Cardiac muscle cell (in vitro differentiated cells and primary cell): Measurements from ENCODE around the gene ECEL1. TPM values are rescaled to one million over a fixed set of nuclear protein-coding genes. Genes with fewer than 3 reads are reported as not detected.

ENCODE experiments used
- DNase-seq, 2 donors: peaks; one replicate each; pipeline versions ENCODE4 v3.0.0 to v3.0.0-alpha.2; 2010 to 2017; ENCODE audit warnings: low read depth in 1 of 2, low spot score in 1 of 2
- H3K27ac ChIP-seq: fragments of 200-600 bp; sonication (generic); 2 replicates; pipeline ENCODE4 v1.5.1; 2016
- H3K27me3 ChIP-seq: fragments of 200-600 bp; sonication (generic); 2 replicates; pipeline ENCODE4 v1.6.0; 2016; ENCODE audit warnings: control low read depth
- H3K36me3 ChIP-seq: fragments of 200-600 bp; sonication (generic); 2 replicates; pipeline ENCODE4 v1.5.1; 2016; ENCODE audit warnings: control low read depth
- H3K4me1 ChIP-seq: fragments of 200-600 bp; sonication (generic); 2 replicates; pipeline ENCODE4 v1.8.1; 2017; ENCODE audit warnings: low read depth, mild to moderate bottlenecking, mixed run types
- H3K4me3 ChIP-seq: fragments of 200-600 bp; sonication (generic); 2 replicates; pipeline ENCODE4 v1.5.1; 2016; ENCODE audit warnings: mild to moderate bottlenecking
- H3K9me3 ChIP-seq: fragments of 200-600 bp; sonication (generic); 2 replicates; pipeline ENCODE4 v1.5.1; 2017; ENCODE audit warnings: low read depth, mild to moderate bottlenecking, control low read depth
- polyA plus RNA-seq: library from polyadenylated mRNA; unstranded; fragments of >200 nt; fragmentation: Nextera tagmentation; extraction: Ambion mirVana; gene quantifications from 2 replicates; pipeline ENCODE4 v1.2.1, GENCODE V29; 2016
- total RNA-seq: library from RNA; depleted of rRNA; stranded (reverse); fragments of >200 nt; gene quantifications from 2 replicates; pipeline ENCODE4 v1.2.3, GENCODE V29; 2016
- TF ChIP-seq, protein P1 (sequence below): IDR thresholded peaks from 2 replicates; pipeline ENCODE4 v1.5.1; 2012; ENCODE audit warnings: low read depth, mild to moderate bottlenecking, low read length

ECEL1 gene
- total and polyA plus RNA-seq, 2 experiments from 2014 or later, result 0.70 to 2.3 TPM

DNA sequence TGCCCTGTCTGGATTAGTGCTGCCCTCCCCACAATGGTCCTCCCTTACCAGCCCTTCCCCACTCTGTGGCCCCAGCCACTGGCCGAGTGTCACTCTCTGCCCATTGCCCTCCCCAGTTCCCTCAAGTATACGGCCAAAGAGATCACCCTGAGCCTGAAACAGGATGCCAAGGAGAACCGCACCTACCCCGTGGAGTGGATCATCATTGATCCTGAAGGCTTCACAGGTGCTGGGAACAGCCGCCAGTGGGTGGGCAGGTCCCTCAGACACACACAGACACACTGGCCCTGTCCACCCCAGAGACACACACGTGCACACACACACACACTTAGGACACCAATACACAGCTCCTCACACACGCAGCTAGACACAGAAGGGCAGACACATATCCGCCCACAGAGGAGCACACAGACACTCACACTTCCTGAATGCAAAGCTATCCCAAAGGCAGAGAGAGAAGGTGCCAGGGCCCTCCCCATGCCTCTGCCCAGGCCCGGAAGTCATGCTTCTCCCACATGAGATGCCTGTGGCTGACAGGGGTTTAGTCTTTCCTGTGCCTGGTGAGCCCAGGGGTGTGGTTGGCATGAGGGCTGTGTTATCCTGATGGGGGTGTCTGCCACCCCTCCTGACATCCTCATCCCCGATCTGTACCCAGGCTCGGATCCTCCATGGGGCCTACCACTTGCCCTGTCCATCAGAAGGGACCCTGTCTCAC is 41.3 kb upstream of the ECEL1 start:
- TF ChIP-seq, protein P1, sequence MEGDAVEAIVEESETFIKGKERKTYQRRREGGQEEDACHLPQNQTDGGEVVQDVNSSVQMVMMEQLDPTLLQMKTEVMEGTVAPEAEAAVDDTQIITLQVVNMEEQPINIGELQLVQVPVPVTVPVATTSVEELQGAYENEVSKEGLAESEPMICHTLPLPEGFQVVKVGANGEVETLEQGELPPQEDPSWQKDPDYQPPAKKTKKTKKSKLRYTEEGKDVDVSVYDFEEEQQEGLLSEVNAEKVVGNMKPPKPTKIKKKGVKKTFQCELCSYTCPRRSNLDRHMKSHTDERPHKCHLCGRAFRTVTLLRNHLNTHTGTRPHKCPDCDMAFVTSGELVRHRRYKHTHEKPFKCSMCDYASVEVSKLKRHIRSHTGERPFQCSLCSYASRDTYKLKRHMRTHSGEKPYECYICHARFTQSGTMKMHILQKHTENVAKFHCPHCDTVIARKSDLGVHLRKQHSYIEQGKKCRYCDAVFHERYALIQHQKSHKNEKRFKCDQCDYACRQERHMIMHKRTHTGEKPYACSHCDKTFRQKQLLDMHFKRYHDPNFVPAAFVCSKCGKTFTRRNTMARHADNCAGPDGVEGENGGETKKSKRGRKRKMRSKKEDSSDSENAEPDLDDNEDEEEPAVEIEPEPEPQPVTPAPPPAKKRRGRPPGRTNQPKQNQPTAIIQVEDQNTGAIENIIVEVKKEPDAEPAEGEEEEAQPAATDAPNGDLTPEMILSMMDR, result no peak
- Histone ChIP-seq H3K27ac (no peak overlapping the region), H3K4me1 (peaks cover 2% of the 10 kb centered on the region)

DNA sequence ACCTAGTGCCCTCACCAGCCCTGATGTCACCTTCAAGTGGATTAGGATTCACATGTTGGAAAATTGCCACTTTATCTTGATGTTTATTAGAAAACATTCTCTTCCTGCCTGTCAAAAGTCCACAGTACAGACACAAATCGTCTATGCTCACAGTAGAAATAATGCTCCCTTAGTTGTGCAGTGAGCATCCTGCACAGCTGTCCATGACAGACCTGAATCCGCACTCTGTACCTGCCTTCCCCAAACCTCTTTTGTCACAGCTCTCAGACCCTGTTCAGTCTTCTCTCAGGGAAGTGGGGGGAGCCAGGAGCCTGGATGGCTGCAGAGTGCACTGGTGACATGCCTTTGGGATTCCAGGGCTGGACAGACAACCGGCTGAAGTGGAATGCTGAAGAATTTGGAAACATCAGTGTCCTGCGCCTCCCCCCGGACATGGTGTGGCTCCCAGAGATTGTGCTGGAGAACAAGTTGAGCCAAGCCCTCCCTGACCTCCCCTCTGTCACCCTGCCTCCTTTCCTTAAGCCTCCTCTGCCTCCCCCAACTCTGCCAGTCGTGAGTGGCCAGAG is 40.4 kb upstream of the ECEL1 start:
- no peaks in the 10 kb centered on the region for H3K36me3 ChIP-seq
- TF ChIP-seq, protein P1, result no peak
- no peaks in the 10 kb centered on the region for H3K9me3 ChIP-seq
- DNase-seq, result no peak
- peaks cover 2% of the 10 kb centered on the region for H3K4me1 ChIP-seq
- H3K27ac ChIP-seq, result no peak overlapping the region
- H3K4me3 ChIP-seq, result no peak overlapping the region
- H3K27me3 ChIP-seq, result peaks cover 12% of the 10 kb centered on the region

More for the DNA sequence above, 41.3 kb upstream of the ECEL1 start:
- Histone ChIP-seq H3K27me3 (peaks cover 3% of the 10 kb centered on the region), H3K9me3 (no peaks in the 10 kb centered on the region), H3K36me3 (no peaks in the 10 kb centered on the region), H3K4me3 (no peak overlapping the region)
- no peak for DNase-seq

DNA sequence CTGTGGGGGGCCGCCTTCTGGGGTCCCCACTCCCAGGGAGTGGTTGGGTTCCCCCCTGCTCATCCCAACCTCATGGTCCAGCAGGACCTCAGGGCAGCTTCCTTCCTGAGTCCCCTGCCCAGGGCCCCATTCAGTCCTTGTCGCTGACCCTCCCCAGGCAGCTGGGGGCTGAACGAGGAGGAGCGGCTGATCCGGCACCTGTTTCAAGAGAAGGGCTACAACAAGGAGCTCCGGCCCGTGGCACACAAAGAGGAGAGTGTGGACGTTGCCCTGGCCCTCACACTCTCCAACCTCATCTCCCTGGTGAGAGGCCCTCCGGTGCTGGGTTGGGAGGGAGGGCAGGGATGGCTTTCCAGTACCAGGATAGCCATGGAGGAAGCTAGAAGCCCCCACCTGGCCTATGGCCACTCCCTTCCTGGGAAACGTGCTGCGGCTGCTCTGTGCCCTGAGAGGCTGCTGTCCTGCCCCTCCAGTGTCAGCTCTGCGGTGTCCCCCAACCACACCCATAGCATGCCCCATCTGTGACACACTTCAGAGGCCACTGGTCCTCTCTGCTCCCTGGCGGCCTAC is 38.8 kb upstream of the ECEL1 start:
- no peaks in the 10 kb centered on the region for H3K9me3 ChIP-seq
- H3K4me1 ChIP-seq, result peaks cover 2% of the 10 kb centered on the region
- peaks cover 27% of the 10 kb centered on the region for H3K27me3 ChIP-seq
- no peak overlapping the region for H3K27ac ChIP-seq
- H3K4me3 ChIP-seq, result no peak overlapping the region
- TF ChIP-seq, protein P1, result no peak
- H3K36me3 ChIP-seq, result no peaks in the 10 kb centered on the region
- DNase-seq, result no peak

DNA sequence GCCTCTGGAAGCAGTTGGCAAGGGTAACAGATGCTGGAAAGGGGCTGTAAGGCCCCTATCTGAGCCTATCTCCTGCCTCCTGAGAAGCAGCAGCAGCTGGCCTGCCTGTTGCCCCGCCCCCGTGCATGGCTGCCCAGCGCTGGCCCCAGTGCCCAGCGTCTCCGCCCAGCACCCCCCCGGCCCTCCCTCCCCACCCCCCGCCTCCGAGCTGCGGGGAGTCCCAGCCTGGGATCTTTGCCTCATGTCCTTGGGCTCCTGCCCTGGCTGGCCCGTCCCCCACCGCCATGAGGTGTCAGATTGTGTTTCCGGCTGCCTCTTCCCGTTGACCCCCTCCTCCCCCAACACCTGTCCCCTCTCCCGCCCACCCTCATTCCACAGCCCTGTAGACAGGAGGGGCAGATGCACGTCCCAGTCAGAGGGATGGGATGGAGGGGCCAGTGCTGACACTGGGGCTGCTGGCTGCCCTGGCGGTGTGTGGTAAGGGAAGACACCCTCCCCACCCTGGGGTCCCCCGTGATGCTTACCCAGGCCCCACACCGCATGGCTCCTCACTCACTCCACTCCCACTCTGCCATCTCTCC is 38.2 kb upstream of the ECEL1 start, which contains the start of gene CHRND:
Gene CHRND (plus strand): TSS at position 370 of the 581 bp plus-strand sequence. CDS start 56 bp downstream, at position 426.
- Histone ChIP-seq H3K36me3 (no peaks in the 10 kb centered on the region), H3K4me3 (no peak within 1 kb of the TSS), H3K27ac (no peak within 1 kb of the TSS), H3K27me3 (peaks cover 33% of the 10 kb centered on the region), H3K9me3 (no peaks in the 10 kb centered on the region), H3K4me1 (peaks cover 2% of the 10 kb centered on the region)
- peak; percentile 30 to 36 for DNase-seq
- TF ChIP-seq, protein P1, result no peak

DNA sequence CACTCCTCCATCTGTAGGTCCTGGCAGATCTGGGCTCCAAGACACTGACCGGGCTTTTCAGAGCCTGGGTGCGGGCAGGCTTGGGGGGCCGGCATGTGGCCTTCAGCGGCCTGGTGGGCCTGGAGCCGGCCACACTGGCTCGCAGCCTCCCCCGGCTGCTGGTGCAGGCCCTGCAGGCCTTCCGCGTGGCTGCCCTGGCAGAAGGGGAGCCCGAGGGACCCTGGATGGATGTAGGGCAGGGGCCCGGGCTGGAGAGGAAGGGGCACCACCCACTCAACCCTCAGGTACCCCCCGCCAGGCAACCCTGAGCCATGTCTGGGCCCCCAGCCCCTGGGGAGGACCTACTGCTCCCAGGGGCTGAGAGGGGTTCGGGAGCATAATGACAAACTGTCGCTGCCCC is 37.6 kb upstream of the ECEL1 start:
- Histone ChIP-seq H3K27ac (no peak overlapping the region), H3K27me3 (peaks cover 40% of the 10 kb centered on the region), H3K4me1 (peaks cover 2% of the 10 kb centered on the region), H3K36me3 (no peaks in the 10 kb centered on the region), H3K4me3 (no peak overlapping the region), H3K9me3 (no peaks in the 10 kb centered on the region)
- DNase-seq, result no peak
- TF ChIP-seq, protein P1, result no peak
